ENCODE measurements around the gene BABAM2.

DNA sequence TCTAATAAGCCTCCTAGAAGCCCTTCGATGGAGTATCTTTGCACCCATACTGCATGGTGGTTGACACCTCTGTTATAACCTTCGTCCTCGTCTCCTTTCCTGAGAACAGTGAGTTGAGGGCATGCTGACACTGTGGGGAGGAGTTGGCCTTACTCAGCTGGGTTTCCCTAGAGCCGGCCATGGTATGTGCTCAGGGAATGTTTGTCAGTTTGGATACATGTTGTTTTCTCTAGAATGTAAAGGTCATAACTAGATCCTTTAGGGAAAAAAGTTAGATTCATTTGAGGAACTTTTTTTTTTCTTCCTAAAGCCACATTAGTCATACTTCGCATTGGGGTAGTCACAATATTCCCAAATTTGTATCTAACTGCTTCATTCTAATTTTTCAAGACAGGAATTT is 396.1 kb downstream of the BABAM2 start:
- TF ChIP-seq, protein P1, sequence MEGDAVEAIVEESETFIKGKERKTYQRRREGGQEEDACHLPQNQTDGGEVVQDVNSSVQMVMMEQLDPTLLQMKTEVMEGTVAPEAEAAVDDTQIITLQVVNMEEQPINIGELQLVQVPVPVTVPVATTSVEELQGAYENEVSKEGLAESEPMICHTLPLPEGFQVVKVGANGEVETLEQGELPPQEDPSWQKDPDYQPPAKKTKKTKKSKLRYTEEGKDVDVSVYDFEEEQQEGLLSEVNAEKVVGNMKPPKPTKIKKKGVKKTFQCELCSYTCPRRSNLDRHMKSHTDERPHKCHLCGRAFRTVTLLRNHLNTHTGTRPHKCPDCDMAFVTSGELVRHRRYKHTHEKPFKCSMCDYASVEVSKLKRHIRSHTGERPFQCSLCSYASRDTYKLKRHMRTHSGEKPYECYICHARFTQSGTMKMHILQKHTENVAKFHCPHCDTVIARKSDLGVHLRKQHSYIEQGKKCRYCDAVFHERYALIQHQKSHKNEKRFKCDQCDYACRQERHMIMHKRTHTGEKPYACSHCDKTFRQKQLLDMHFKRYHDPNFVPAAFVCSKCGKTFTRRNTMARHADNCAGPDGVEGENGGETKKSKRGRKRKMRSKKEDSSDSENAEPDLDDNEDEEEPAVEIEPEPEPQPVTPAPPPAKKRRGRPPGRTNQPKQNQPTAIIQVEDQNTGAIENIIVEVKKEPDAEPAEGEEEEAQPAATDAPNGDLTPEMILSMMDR (IDR thresholded peaks at IDR 0.05; ENCODE audit: insufficient read depth, low read depth, low read length), result no peak
- no peak for TF ChIP-seq EZH2 (IDR thresholded peaks at IDR 0.05; ENCODE audit: insufficient read depth, low read length)
